Natural killer cell treated with Interleukin-12 subunit alpha and Interleukin-12 subunit beta and Interleukin-15 and Interleukin-18, amount 100 ng/mL, for 72 hours (primary cell): Measurements from ENCODE around the gene GLIS2. TPM values are rescaled to one million over a fixed set of nuclear protein-coding genes. Genes with fewer than 3 reads are reported as not detected.

Experiments used
- ATAC-seq, 2 donors: fragments of 150-1000 bp; cut with Tn5 transposase in 1 of 2; sonication (Bioruptor Pico), chemical (Tn5 transposase) in 1 of 2; 2 replicates each; pipeline ENCODE4 v1.10.0; 2021
- DNase-seq: peaks from one replicate; pipeline ENCODE4 v3.0.0; 2022; ENCODE audit warnings: low spot score
- H3K27ac Mint-ChIP-seq, 2 donors: 1 replicate in 1 of 2; 2 replicates in 1 of 2; pipeline ENCODE4 v1.8.0; 2022; ENCODE audit warnings: mixed read lengths in 2 of 2, mild to moderate bottlenecking in 1 of 2, moderate library complexity in 1 of 2
- H3K27me3 Mint-ChIP-seq, 2 donors: 1 replicate in 1 of 2; 2 replicates in 1 of 2; pipeline ENCODE4 v1.8.0; 2022; ENCODE audit warnings: mixed read lengths in 2 of 2
- H3K36me3 Mint-ChIP-seq: one replicate; pipeline ENCODE4 v1.8.0; 2022; ENCODE audit warnings: mixed read lengths
- H3K4me1 Mint-ChIP-seq, 2 donors: 1 replicate in 1 of 2; 2 replicates in 1 of 2; pipeline ENCODE4 v1.8.0; 2022; ENCODE audit warnings: low read depth in 2 of 2, mixed read lengths in 2 of 2, mild to moderate bottlenecking in 1 of 2
- H3K4me3 Mint-ChIP-seq: one replicate; pipeline ENCODE4 v1.8.0; 2022; ENCODE audit warnings: mixed read lengths
- H3K9me3 Mint-ChIP-seq: 2 replicates; pipeline ENCODE4 v1.8.0; 2022; ENCODE audit warnings: mixed read lengths
- total RNA-seq, 2 donors: library from RNA; stranded (reverse); gene quantifications; one replicate each; pipeline ENCODE4 v1.2.3, GENCODE V29; 2022

Gene GLIS2
- total RNA-seq, 2 donors from 2014 or later = 0.31 to 0.43 TPM

- Mint-ChIP-seq H3K4me3 (no peak overlapping the region), H3K27ac (no peak overlapping the region), H3K27me3 (no peaks in the 10 kb centered on the region), H3K9me3 (no peaks in the 10 kb centered on the region), H3K4me1 (peaks cover 0 to 3% of the 10 kb centered on the region in 2 donors), H3K36me3 (no peaks in the 10 kb centered on the region)
- ATAC-seq (no peak), DNase-seq (no peak)
These were observed 57.6 kb downstream of the GLIS2 start for GRCh38 chr16:4373356-4373908.

DNA sequence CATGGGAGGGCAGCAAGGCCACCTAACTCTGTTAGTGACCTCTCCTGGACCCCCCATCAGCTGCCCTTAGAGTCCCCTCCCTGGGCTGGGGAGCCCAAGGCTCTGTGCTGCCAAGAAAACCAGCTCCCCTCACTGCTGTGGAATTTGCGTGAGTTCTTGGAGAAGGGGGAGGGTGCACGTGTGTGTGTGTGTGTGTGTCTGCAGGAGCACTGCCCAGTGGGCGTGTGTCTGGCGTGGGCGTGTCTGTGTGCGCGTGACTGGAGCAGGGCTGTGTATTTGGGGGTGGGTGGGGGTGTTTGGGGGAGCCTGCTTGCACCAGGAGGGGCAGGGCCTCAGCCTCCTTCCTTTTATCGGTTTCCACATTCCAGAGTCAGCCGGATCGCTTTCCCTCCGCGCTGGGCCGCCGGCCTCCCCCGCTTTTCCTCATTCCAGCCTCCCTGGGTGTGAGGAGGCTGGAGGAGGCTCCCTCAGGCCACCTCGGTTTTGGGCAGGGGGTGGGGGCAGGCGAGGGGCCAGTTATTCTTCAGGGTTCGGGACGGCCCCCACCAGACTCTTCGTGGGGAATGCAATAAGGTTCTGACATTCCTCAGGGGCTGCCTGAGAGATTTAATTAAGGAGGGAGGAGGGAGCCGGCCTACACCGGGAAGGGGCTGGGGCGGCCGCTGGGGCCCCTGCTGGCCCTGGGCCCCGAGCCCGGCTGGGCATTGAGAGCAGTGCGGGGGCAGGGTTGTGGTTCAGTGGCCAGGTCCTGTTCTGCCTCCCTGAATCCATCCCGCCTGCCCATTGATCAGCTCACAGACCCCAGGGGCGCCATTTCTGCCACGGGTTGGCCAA, 58.3 kb downstream of the GLIS2 start:
- peaks cover 0 to 3% of the 10 kb centered on the region in 2 donors for H3K4me1 Mint-ChIP-seq
- DNase-seq (no peak), ATAC-seq (no peak)
- no peak overlapping the region for H3K27ac Mint-ChIP-seq
- H3K9me3 Mint-ChIP-seq = no peaks in the 10 kb centered on the region
- no peak overlapping the region for H3K4me3 Mint-ChIP-seq
- no peaks in the 10 kb centered on the region for H3K27me3 Mint-ChIP-seq
- no peaks in the 10 kb centered on the region for H3K36me3 Mint-ChIP-seq

DNA sequence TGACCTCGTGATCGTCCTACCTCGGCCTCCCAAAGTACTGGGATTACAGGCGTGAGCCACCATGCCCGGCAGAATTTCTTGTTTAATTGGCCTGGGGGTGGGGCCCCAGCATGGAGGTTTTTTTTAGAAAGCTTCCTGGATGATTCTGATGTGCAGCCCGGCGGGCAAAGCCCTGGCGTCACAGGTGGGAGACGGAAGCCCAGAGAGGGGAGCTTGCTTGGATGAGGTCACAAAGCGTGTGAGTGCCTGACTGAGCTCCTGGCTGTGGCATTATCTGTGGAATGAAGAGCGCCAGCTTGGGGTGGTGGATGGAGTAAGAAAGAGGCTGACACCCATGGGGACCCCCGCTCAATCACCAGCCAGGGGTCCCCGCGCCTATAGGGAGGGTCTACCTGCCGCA, 59.9 kb downstream of the GLIS2 start:
- Mint-ChIP-seq H3K27me3 (no peaks in the 10 kb centered on the region), H3K36me3 (no peaks in the 10 kb centered on the region), H3K4me1 (peaks cover 0 to 3% of the 10 kb centered on the region in 2 donors), H3K9me3 (no peaks in the 10 kb centered on the region), H3K4me3 (no peak overlapping the region), H3K27ac (no peak overlapping the region)
- DNase-seq = no peak
- ATAC-seq = no peak

- no peak overlapping the region for H3K4me3 Mint-ChIP-seq
- no peaks in the 10 kb centered on the region for H3K27me3 Mint-ChIP-seq
- H3K27ac Mint-ChIP-seq = no peak overlapping the region
- peaks cover 0 to 3% of the 10 kb centered on the region in 2 donors for H3K4me1 Mint-ChIP-seq
- no peaks in the 10 kb centered on the region for H3K36me3 Mint-ChIP-seq
- ATAC-seq (no peak), DNase-seq (no peak)
- H3K9me3 Mint-ChIP-seq = no peaks in the 10 kb centered on the region
These were observed 60.4 kb downstream of the GLIS2 start for GRCh38 chr16:4376126-4376892.

DNA sequence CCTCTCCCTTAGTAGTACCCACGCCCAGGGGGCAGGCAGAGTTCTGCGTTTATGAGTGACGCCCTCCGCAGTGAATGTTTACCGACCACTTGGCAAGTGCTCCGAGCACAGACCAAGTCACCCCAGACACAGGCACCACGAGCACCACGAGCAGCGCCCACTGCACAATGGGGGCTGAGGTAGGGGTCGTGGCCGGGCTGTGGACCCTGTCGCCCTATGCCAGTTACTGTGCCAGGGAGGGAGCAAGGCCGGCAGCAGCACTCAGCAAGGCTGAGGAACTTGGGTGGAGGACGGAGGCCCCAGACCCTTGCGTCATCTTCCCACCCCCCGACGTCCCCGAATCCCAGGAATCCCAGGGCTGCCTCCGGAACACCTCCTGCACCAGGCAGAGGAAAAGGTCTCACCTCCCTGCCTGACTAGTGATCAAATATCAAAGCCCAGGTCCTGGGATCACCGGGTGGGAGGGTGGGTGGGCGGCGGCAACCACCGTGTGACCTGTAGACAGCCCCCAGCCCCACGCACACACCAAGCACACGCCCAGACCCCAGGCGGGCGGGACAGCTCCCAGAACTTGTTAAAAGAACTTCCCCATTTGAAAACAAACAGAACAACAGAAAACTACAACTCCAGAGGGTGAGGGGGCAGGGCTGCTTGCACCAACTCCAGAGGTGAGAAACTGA, 61.2 kb downstream of the GLIS2 start:
- Mint-ChIP-seq H3K4me3 (no peak overlapping the region), H3K9me3 (no peaks in the 10 kb centered on the region), H3K27me3 (no peaks in the 10 kb centered on the region), H3K4me1 (peaks cover 0 to 3% of the 10 kb centered on the region in 2 donors), H3K27ac (no peak overlapping the region), H3K36me3 (no peaks in the 10 kb centered on the region)
- ATAC-seq (no peak), DNase-seq (no peak)

- no peak overlapping the region for H3K27ac Mint-ChIP-seq
- no peak for ATAC-seq
- no peaks in the 10 kb centered on the region for H3K27me3 Mint-ChIP-seq
- no peak for DNase-seq
- no peak overlapping the region for H3K4me3 Mint-ChIP-seq
- no peaks in the 10 kb centered on the region for H3K36me3 Mint-ChIP-seq
- peaks cover 0 to 3% of the 10 kb centered on the region in 2 donors for H3K4me1 Mint-ChIP-seq
- H3K9me3 Mint-ChIP-seq = no peaks in the 10 kb centered on the region
These were observed 61.8 kb downstream of the GLIS2 start for GRCh38 chr16:4377573-4378154.

DNA sequence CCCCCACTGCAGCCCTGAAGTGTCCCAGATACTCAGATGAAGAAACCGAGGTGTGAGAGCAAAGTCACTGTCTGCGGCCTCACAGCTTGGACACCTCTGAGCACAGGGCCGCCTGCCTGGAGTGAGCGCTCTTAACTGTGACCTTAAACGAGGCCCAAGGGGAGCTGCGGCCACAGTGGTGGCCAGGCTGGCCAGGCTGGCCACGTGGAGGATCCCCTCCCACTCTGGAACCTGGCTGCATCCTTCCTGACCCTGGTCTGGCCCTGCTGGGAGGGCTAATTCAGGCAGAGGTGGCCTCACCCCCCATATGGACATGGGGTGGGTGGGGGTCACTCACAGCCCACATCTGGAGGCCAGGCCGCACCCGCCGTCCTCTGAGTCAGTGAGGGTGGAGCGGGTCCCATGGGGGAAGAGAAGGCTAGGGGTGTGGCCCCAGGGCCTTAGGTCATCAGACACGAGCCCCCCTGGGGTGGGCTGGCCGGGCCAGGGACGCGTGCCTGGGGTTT, 62.3 kb downstream of the GLIS2 start:
- Mint-ChIP-seq H3K4me3 (no peak overlapping the region), H3K27ac (no peak overlapping the region), H3K36me3 (no peaks in the 10 kb centered on the region), H3K9me3 (no peaks in the 10 kb centered on the region), H3K27me3 (no peaks in the 10 kb centered on the region), H3K4me1 (peaks cover 0 to 4% of the 10 kb centered on the region in 2 donors)
- no peak for ATAC-seq
- DNase-seq = no peak

GRCh38 chr16:4378999-4379690, 63.3 kb downstream of the GLIS2 start:
- no peak for ATAC-seq
- Mint-ChIP-seq H3K9me3 (no peaks in the 10 kb centered on the region), H3K4me1 (peaks cover 0 to 6% of the 10 kb centered on the region in 2 donors), H3K4me3 (no peak overlapping the region), H3K36me3 (no peaks in the 10 kb centered on the region), H3K27ac (no peak overlapping the region), H3K27me3 (no peaks in the 10 kb centered on the region)
- no peak for DNase-seq

DNA sequence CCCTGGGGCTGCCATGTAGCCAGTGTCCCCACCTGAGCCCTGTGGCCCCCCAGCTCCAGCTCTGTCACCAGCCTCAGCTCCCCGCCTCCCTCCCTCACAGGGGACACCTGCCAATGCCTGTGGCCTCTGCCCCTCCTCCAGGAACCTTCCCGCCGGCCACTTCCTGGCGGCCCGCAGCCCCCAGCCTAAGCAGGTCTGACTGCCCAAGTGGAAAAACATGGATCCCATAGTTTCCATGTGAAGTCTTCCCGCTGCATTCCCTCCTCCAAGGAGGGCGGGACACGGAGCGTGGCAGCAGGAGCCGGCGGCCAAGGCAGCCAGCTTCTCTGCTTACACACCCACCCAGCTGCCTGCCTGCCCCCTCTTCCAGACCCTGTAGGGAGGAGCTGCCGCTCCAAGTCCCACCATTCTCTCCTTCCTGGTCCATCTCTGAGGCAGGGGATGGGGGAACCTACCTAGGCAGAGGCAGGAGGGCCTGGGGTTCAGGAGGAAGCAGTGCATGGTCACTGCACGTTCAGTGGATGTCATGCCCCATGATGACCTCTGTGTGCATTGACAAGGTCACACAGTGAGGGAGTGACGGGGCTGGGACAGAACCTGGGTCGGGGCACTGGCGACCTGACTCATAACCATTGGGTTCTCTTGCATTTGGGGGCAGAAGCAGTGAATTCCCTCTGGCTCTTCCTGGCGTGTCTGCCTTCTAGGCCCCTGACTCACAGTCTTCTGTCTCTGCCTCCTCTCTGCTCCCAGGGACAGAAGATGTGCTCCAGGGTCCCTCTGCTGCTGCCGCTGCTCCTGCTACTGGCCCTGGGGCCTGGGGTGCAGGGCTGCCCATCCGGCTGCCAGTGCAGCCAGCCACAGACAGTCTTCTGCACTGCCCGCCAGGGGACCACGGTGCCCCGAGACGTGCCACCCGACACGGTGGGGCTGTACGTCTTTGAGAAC, 64.5 kb downstream of the GLIS2 start:
- DNase-seq = no peak
- peaks cover 0 to 7% of the 10 kb centered on the region in 2 donors for H3K4me1 Mint-ChIP-seq
- no peaks in the 10 kb centered on the region for H3K27me3 Mint-ChIP-seq
- no peaks in the 10 kb centered on the region for H3K36me3 Mint-ChIP-seq
- no peak overlapping the region for H3K27ac Mint-ChIP-seq
- ATAC-seq = no peak
- H3K9me3 Mint-ChIP-seq = no peaks in the 10 kb centered on the region
- no peak overlapping the region for H3K4me3 Mint-ChIP-seq

DNA sequence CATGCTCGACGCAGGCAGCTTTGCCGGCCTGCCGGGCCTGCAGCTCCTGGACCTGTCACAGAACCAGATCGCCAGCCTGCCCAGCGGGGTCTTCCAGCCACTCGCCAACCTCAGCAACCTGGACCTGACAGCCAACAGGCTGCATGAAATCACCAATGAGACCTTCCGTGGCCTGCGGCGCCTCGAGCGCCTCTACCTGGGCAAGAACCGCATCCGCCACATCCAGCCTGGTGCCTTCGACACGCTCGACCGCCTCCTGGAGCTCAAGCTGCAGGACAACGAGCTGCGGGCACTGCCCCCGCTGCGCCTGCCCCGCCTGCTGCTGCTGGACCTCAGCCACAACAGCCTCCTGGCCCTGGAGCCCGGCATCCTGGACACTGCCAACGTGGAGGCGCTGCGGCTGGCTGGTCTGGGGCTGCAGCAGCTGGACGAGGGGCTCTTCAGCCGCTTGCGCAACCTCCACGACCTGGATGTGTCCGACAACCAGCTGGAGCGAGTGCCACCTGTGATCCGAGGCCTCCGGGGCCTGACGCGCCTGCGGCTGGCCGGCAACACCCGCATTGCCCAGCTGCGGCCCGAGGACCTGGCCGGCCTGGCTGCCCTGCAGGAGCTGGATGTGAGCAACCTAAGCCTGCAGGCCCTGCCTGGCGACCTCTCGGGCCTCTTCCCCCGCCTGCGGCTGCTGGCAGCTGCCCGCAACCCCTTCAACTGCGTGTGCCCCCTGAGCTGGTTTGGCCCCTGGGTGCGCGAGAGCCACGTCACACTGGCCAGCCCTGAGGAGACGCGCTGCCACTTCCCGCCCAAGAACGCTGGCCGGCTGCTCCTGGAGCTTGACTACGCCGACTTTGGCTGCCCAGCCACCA, 65.4 kb downstream of the GLIS2 start:
- H3K27me3 Mint-ChIP-seq = no peaks in the 10 kb centered on the region
- no peaks in the 10 kb centered on the region for H3K9me3 Mint-ChIP-seq
- no peak overlapping the region for H3K4me3 Mint-ChIP-seq
- DNase-seq (no peak), ATAC-seq (peak in 1 of 2 donors; percentile 4)
- H3K36me3 Mint-ChIP-seq = no peaks in the 10 kb centered on the region
- no peak overlapping the region for H3K27ac Mint-ChIP-seq
- peaks cover 0 to 10% of the 10 kb centered on the region in 2 donors for H3K4me1 Mint-ChIP-seq

DNA sequence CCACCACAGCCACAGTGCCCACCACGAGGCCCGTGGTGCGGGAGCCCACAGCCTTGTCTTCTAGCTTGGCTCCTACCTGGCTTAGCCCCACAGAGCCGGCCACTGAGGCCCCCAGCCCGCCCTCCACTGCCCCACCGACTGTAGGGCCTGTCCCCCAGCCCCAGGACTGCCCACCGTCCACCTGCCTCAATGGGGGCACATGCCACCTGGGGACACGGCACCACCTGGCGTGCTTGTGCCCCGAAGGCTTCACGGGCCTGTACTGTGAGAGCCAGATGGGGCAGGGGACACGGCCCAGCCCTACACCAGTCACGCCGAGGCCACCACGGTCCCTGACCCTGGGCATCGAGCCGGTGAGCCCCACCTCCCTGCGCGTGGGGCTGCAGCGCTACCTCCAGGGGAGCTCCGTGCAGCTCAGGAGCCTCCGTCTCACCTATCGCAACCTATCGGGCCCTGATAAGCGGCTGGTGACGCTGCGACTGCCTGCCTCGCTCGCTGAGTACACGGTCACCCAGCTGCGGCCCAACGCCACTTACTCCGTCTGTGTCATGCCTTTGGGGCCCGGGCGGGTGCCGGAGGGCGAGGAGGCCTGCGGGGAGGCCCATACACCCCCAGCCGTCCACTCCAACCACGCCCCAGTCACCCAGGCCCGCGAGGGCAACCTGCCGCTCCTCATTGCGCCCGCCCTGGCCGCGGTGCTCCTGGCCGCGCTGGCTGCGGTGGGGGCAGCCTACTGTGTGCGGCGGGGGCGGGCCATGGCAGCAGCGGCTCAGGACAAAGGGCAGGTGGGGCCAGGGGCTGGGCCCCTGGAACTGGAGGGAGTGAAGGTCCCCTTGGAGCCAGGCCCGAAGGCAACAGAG, 66.3 kb downstream of the GLIS2 start:
- H3K4me1 Mint-ChIP-seq = peaks cover 0 to 10% of the 10 kb centered on the region in 2 donors
- no peaks in the 10 kb centered on the region for H3K9me3 Mint-ChIP-seq
- H3K27me3 Mint-ChIP-seq = no peaks in the 10 kb centered on the region
- no peak overlapping the region for H3K27ac Mint-ChIP-seq
- DNase-seq (no peak), ATAC-seq (no peak)
- H3K36me3 Mint-ChIP-seq = no peaks in the 10 kb centered on the region
- no peak overlapping the region for H3K4me3 Mint-ChIP-seq
